GM06990 (cell line): ENCODE data around the gene TTC39A.
A peak's percentile ranks its signal among the peaks of the same experiment; 100 is the strongest.

ENCODE experiments used
- DNase-seq: peaks from one replicate; pipeline ENCODE4 v3.0.0-alpha.2; 2011; ENCODE audit not compliant: insufficient read length; ENCODE audit errors: extremely low read depth
- H3K27me3 ChIP-seq: replicated peaks from 2 replicates; pipeline ENCODE4 v1.6.0; 2011; ENCODE audit warnings: low read length; ENCODE audit not compliant: control insufficient read depth, insufficient read depth
- H3K36me3 ChIP-seq: 2 replicates; pipeline ENCODE4 v1.5.1; 2011; ENCODE audit warnings: low read length; ENCODE audit not compliant: control insufficient read depth, insufficient read depth
- H3K4me3 ChIP-seq: replicated peaks from 2 replicates; pipeline ENCODE4 v1.5.1; 2011; ENCODE audit warnings: low read depth, mild to moderate bottlenecking, control low read depth, low read length
- CTCF ChIP-seq: IDR thresholded peaks from 2 replicates; pipeline ENCODE4 v1.5.1; 2011; ENCODE audit warnings: low read length, control low read depth, mild to moderate bottlenecking, inconsistent platforms; ENCODE audit not compliant: insufficient read depth, poor library complexity, severe bottlenecking

TTC39A gene

GRCh38 chr1:51276286-51276685 is 54.1 kb downstream of the TTC39A start:
- TF ChIP-seq CTCF, result no peak
- H3K27me3 ChIP-seq, result no peaks in the 10 kb centered on the region
- H3K4me3 ChIP-seq, result no peak overlapping the region
- no peaks in the 10 kb centered on the region for H3K36me3 ChIP-seq
- no peak for DNase-seq

- peaks cover 2% of the 10 kb centered on the region for H3K36me3 ChIP-seq
- DNase-seq, result no peak
- no peak overlapping the region for H3K4me3 ChIP-seq
- TF ChIP-seq CTCF, result no peak
- H3K27me3 ChIP-seq, result no peaks in the 10 kb centered on the region
These were observed 55.7 kb downstream of the TTC39A start for GRCh38 chr1:51274676-51275075.

GRCh38 chr1:51272916-51273315 is 57.4 kb downstream of the TTC39A start:
- peaks cover 2% of the 10 kb centered on the region for H3K36me3 ChIP-seq
- TF ChIP-seq CTCF, result no peak
- DNase-seq, result no peak
- no peaks in the 10 kb centered on the region for H3K27me3 ChIP-seq
- no peak overlapping the region for H3K4me3 ChIP-seq

GRCh38 chr1:51270751-51271150 is 59.6 kb downstream of the TTC39A start:
- no peak for TF ChIP-seq CTCF
- H3K36me3 ChIP-seq, result peaks cover 2% of the 10 kb centered on the region
- no peak for DNase-seq
- H3K27me3 ChIP-seq, result no peaks in the 10 kb centered on the region
- no peak overlapping the region for H3K4me3 ChIP-seq

GRCh38 chr1:51268634-51269033 is 61.7 kb downstream of the TTC39A start:
- no peaks in the 10 kb centered on the region for H3K27me3 ChIP-seq
- no peak for TF ChIP-seq CTCF
- no peak overlapping the region for H3K4me3 ChIP-seq
- peak; percentile 38 for DNase-seq
- H3K36me3 ChIP-seq, result peaks cover 2% of the 10 kb centered on the region

- Histone ChIP-seq H3K4me3 (no peak overlapping the region), H3K36me3 (peaks cover 2% of the 10 kb centered on the region), H3K27me3 (no peaks in the 10 kb centered on the region)
- DNase-seq, result no peak
- TF ChIP-seq CTCF, result no peak
These were observed 63.6 kb downstream of the TTC39A start for GRCh38 chr1:51266791-51267190.
